CD14-positive monocyte (primary cell): ENCODE results near the gene ICAM2. TPM values are rescaled to one million over a fixed set of nuclear protein-coding genes. Genes with fewer than 3 reads are reported as not detected.

ENCODE experiments used
- DNase-seq, 3 donors: peaks; one replicate each; pipeline ENCODE4 v3.0.0-alpha.2; 2011 to 2022
- H2AFZ ChIP-seq: 2 replicates; pipeline ENCODE4 v1.6.0; 2012; ENCODE audit warnings: mild to moderate bottlenecking, low read depth, low read length, inconsistent platforms; ENCODE audit not compliant: insufficient read depth, poor library complexity, severe bottlenecking
- H3K27ac ChIP-seq, 2 donors: 1 replicate in 1 of 2; 2 replicates in 1 of 2; pipeline ENCODE4 v1.5.1; 2012 to 2013; ENCODE audit warnings: low read length in 2 of 2, control low read depth in 1 of 2, inconsistent platforms in 1 of 2, low read depth in 1 of 2, mild to moderate bottlenecking in 1 of 2
- H3K27me3 ChIP-seq, 2 donors: one replicate each; pipeline versions ENCODE4 v1.6.0 to v1.6.1; 2011 to 2013; ENCODE audit warnings: low read length in 2 of 2; ENCODE audit not compliant: control insufficient read depth in 2 of 2, insufficient read depth in 2 of 2
- H3K36me3 ChIP-seq, 2 donors: replicated peaks in 1 of 2; 1 replicate in 1 of 2; 2 replicates in 1 of 2; pipeline versions ENCODE4 v1.5.1 to v1.6.1; 2012 to 2013; ENCODE audit warnings: low read length in 2 of 2, control low read depth in 1 of 2, inconsistent platforms in 1 of 2, mild to moderate bottlenecking in 1 of 2; ENCODE audit not compliant: insufficient read depth in 2 of 2, control insufficient read depth in 1 of 2
- H3K4me1 ChIP-seq, 2 donors: 1 replicate in 1 of 2; 2 replicates in 1 of 2; pipeline versions ENCODE4 v1.5.1 to v1.6.1; 2012 to 2013; ENCODE audit warnings: low read length in 2 of 2, control low read depth in 1 of 2, inconsistent platforms in 1 of 2, mild to moderate bottlenecking in 1 of 2, moderate library complexity in 1 of 2; ENCODE audit not compliant: insufficient read depth in 2 of 2, control insufficient read depth in 1 of 2
- H3K4me2 ChIP-seq: replicated peaks from 2 replicates; pipeline ENCODE3; 2012; ENCODE audit warnings: low read length, moderate library complexity, mild to moderate bottlenecking; ENCODE audit not compliant: poor library complexity, severe bottlenecking; ENCODE audit errors: extremely low read depth
- H3K4me3 ChIP-seq, 3 experiments: fragments of 200-600 bp in 1 of 3; sonication (generic) in 1 of 3; replicated peaks in 1 of 3; 1 replicate in 2 of 3; 2 replicates in 1 of 3; pipeline ENCODE4 v1.5.1; 2011 to 2013; ENCODE audit warnings: low read length in 3 of 3, mild to moderate bottlenecking in 3 of 3, control low read depth in 2 of 3, low read depth in 2 of 3, inconsistent platforms in 1 of 3, moderate library complexity in 1 of 3
- H3K79me2 ChIP-seq: 2 replicates; pipeline ENCODE4 v1.6.0; 2012; ENCODE audit warnings: mild to moderate bottlenecking, control low read depth, inconsistent platforms, low read length, moderate library complexity; ENCODE audit not compliant: insufficient read depth
- H3K9ac ChIP-seq: 2 replicates; pipeline ENCODE4 v1.6.0; 2017; ENCODE audit warnings: low read length, mild to moderate bottlenecking; ENCODE audit not compliant: insufficient read depth, poor library complexity, severe bottlenecking
- H3K9me3 ChIP-seq, 2 donors: replicated peaks in 1 of 2; 1 replicate in 1 of 2; 2 replicates in 1 of 2; pipeline versions ENCODE4 v1.5.1 to v1.6.1; 2012 to 2013; ENCODE audit warnings: low read length in 2 of 2, control low read depth in 1 of 2; ENCODE audit not compliant: control insufficient read depth in 1 of 2, insufficient read depth in 1 of 2
- H4K20me1 ChIP-seq: 2 replicates; pipeline ENCODE4 v1.6.0; 2012; ENCODE audit warnings: mild to moderate bottlenecking, low read length, control low read depth, moderate library complexity; ENCODE audit not compliant: insufficient read depth
- H3K27ac Mint-ChIP-seq, 7 donors: one replicate each; pipeline ENCODE4 v1.8.0; 2020; ENCODE audit warnings: mild to moderate bottlenecking in 7 of 7, mixed read lengths in 7 of 7, moderate library complexity in 6 of 7, inconsistent platforms in 2 of 7
- H3K27me3 Mint-ChIP-seq, 3 donors: one replicate each; pipeline ENCODE4 v1.8.0; 2021 to 2022; ENCODE audit warnings: low read depth in 3 of 3, mild to moderate bottlenecking in 3 of 3, mixed read lengths in 3 of 3, moderate library complexity in 3 of 3, inconsistent platforms in 1 of 3
- H3K36me3 Mint-ChIP-seq, 2 donors: one replicate each; pipeline ENCODE4 v1.8.0; 2020; ENCODE audit warnings: mixed read lengths in 2 of 2, inconsistent platforms in 1 of 2, mild to moderate bottlenecking in 1 of 2
- H3K4me1 Mint-ChIP-seq: one replicate; pipeline ENCODE4 v1.8.0; 2020; ENCODE audit warnings: mild to moderate bottlenecking, mixed read lengths
- H3K4me3 Mint-ChIP-seq, 2 donors: one replicate each; pipeline ENCODE4 v1.8.0; 2020; ENCODE audit warnings: mild to moderate bottlenecking in 2 of 2, mixed read lengths in 2 of 2, moderate library complexity in 1 of 2
- H3K9me3 Mint-ChIP-seq, 7 donors: one replicate each; pipeline ENCODE4 v1.8.0; 2020 to 2022; ENCODE audit warnings: mixed read lengths in 7 of 7, mild to moderate bottlenecking in 6 of 7, moderate library complexity in 6 of 7, inconsistent platforms in 2 of 7
- CTCF ChIP-seq: fragments of 200-600 bp; IDR thresholded peaks from one replicate; pipeline ENCODE4 v1.8.0; 2022; ENCODE audit warnings: antibody characterized with exemption, mild to moderate bottlenecking
- WGBS: methylation state at CpG from one replicate; pipeline ENCODE4 v1.1.5; 2013; ENCODE audit warnings: missing lambda C conversion rate; ENCODE audit not compliant: insufficient coverage; 5-methylcytosine and 5-hydroxymethylcytosine counted together
- intact Hi-C, 2 donors: fragments of 100-400 bp; cut with micrococcal nuclease; formaldehyde crosslinking; loops; one replicate each; pipeline versions ENCODE4 v1.15.0 to v1.15.1; 2023
- polyA plus RNA-seq, 3 donors: library from polyadenylated mRNA; depleted of rRNA in 1 of 3; unstranded in 2 of 3; stranded (reverse) in 1 of 3; fragments of 300-500 nt in 2 of 3; fragments of >200 nt in 1 of 3; fragmentation: Illumina TruSeq in 2 of 3; gene quantifications; 1 replicate in 2 of 3; 2 replicates in 1 of 3; pipeline ENCODE4 v1.2.3, GENCODE V29; 2012 to 2021

The ICAM2 gene
- polyA plus RNA-seq, 3 donors, result 111 to 186 (median 174) TPM

DNA sequence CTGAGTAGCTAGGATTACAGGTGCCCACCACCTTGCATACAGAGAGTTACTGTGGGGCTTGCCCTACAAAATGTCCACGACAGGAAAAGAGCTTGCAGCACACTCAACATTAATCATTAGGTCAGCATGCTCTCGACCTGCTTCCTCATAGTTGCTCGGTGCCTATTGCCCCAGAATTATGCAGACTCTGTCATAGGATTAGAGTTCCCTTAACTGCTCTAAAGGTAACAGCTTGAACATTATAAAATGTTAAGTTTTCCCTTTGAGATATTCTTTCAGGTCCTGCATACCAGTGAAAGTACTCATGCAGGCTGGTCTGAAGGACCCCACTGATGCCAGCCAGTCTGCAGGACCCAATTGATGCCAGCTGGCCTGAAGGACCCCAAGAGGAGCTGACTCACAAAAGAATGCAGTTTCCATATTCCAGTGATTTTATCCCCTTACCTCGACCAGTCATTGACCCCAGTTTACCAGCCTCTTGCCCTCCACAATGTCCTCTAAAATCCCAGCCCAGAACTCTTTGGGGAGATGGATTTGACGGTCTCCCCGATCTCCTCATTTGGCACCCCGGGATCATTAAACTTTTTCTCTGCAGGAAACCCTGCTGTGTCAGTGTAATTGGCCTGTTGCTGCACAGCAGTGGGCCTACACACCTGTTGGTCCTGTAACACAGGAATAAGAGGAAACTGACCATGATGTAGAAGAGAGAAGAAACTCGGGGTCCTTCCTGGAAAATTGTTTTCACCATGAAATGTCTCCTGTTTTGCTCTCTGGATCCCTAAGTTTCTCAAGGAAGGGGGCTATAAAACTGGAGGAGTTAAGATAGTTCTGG, 10.6 kb downstream of the ICAM2 start:
- Mint-ChIP-seq H3K36me3 (peaks cover 30 to 42% of the 10 kb centered on the region in 2 donors), H3K4me1 (peaks cover 56% of the 10 kb centered on the region), H3K4me3 (peak overlapping the region in 1 of 2 donors; percentile 67), H3K27ac (peak overlapping the region; percentile 92 to 98 (median 95)), H3K27me3 (peaks cover 0 to 2% (median 0%) of the 10 kb centered on the region in 3 donors), H3K9me3 (peaks cover 0 to 4% (median 0%) of the 10 kb centered on the region in 7 donors)
- intact Hi-C loops, result loop anchor here in 1 of 2 donors (1.0 kb wide), 1 partner anchor 8 kb away; no protein-coding TSS in a partner anchor
- H3K27ac ChIP-seq, result peak overlapping the region; percentile 45 to 89
- H3K36me3 ChIP-seq, result peaks cover 8 to 20% of the 10 kb centered on the region in 2 donors
- DNase-seq, result peak; percentile 66 to 84 (median 83)
- no peaks in the 10 kb centered on the region for H3K9me3 ChIP-seq
- WGBS, result 48% methylated on average over 2 of the region's 8 CpGs
- peaks cover 77% of the 10 kb centered on the region for H3K79me2 ChIP-seq
- H4K20me1 ChIP-seq, result no peaks in the 10 kb centered on the region
- no peaks in the 10 kb centered on the region for H3K27me3 ChIP-seq
- peaks cover 36 to 54% of the 10 kb centered on the region in 2 donors for H3K4me1 ChIP-seq
- peak overlapping the region; percentile 31 for H2AFZ ChIP-seq
- no peak overlapping the region for H3K9ac ChIP-seq
- H3K4me2 ChIP-seq, result peak overlapping the region; percentile 41
- H3K4me3 ChIP-seq, result peak overlapping the region in 1 of 3 experiments; percentile 42
- TF ChIP-seq CTCF, result no peak

- Histone ChIP-seq H2AFZ (peak overlapping the region; percentile 31), H3K4me1 (peaks cover 30 to 44% of the 10 kb centered on the region in 2 donors)
- H3K36me3 Mint-ChIP-seq, result peaks cover 40 to 51% of the 10 kb centered on the region in 2 donors
Measured at GRCh38 chr17:64008830-64009229, 11.6 kb downstream of the ICAM2 start.

More at GRCh38 chr17:64008830-64009229, 11.6 kb downstream of the ICAM2 start:
- Mint-ChIP-seq H3K4me3 (peak overlapping the region in 1 of 2 donors; percentile 67), H3K27ac (peak overlapping the region; percentile 89 to 98 (median 95)), H3K27me3 (peaks cover 0 to 2% (median 0%) of the 10 kb centered on the region in 3 donors), H3K4me1 (peaks cover 49% of the 10 kb centered on the region), H3K9me3 (peaks cover 0 to 4% (median 0%) of the 10 kb centered on the region in 7 donors)
- Histone ChIP-seq H3K27me3 (no peaks in the 10 kb centered on the region), H3K9me3 (no peaks in the 10 kb centered on the region), H3K4me3 (peak overlapping the region in 1 of 3 experiments; percentile 20), H3K79me2 (peaks cover 68% of the 10 kb centered on the region), H3K27ac (peak overlapping the region; percentile 45 to 89), H4K20me1 (no peaks in the 10 kb centered on the region), H3K36me3 (peaks cover 18 to 29% of the 10 kb centered on the region in 2 donors), H3K9ac (no peak overlapping the region), H3K4me2 (peak overlapping the region; percentile 41)
- no peak for DNase-seq
- TF ChIP-seq CTCF, result no peak
- intact Hi-C loops, result loop anchor here in 1 of 2 donors (1.0 kb wide), 1 partner anchor 8 kb away; no protein-coding TSS in a partner anchor
- WGBS, result 46% methylated on average over 2 of the region's 4 CpGs
